ENCODE measurements around the gene ZNF132.
"Not testable (repeated sequence)": the region's sequence is repeated elsewhere in the genome, so short reads cannot be mapped to it uniquely, and the experiment has no call there.

ZNF132 gene

DNA sequence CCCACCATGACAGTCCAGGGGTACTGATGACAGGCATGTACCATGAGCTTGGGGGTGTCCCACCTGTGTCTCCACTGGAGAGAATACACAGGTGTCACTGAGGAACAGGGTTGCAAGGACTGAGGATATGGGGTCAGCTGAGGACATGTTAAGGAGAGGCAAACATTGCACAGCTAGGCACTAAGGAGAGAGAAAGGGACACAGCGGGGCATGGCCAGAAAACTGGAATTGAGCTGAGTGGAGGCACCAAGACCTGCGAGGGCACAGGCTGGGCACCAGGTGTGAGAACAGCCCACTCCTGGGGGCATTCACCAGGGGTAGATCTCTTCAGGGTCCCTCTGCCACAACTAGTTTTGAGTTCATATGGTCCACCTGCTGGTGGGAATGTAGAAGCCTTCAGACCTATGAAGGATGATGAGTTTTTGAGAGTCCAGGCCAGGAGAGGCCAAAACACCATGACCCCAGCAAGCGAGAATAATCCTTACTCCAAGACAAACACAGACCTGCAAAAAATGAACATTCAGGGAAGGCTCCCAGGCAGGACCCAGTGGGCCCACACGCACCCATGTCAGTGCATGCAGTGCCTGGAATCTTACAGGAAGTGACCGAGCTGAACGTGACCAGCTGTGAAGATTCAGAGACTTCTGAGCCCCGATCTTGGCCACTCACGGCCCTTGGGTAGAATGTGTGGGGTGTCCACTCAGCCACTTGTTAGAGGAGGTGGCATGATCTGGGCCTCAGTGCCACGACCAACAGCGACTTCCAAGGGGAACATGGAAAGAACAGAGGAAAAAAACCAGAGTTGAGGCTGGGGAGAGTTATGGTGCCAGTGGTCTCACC, 32.9 kb downstream of the ZNF132 start:
- no peak for DNase-seq

- DNase-seq: not testable (repeated sequence)
Observed at GRCh38 chr19:58403920-58404478, 36.0 kb downstream of the ZNF132 start.

DNA sequence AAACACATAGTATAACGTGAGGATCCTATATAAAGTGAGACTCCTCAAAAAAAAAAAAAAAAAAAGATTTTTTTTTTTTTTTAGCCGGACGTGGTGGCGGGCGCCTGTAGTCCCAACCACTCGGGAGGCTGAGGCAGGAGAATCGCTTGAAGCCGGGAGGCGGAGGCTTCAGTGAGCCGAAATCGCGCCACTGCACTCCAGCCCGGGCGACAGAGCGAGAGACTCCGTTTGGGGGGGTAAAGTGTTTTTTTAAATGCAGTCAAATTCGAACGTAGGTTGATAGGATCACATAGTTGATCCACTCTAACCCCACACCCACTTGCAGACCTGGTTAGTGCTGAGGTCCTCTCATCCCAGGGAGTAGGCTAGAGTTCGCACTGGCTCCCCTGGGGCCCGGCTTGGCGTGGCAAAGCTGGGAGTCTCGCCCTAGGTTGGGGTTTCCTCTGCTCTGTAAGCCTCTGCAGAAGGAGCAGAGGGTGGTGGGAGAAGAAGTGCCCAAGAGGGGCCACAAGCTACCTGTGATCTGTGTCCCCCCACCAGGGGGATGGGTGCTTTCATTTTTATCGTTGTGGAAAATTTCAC, 38.0 kb downstream of the ZNF132 start:
- DNase-seq: no peak

GRCh38 chr19:58400916-58401839, 38.8 kb downstream of the ZNF132 start:
- DNase-seq: peak; percentile 96

GRCh38 chr19:58400316-58400915, 39.5 kb downstream of the ZNF132 start:
- no peak for DNase-seq

GRCh38 chr19:58399903-58400302, 40.0 kb downstream of the ZNF132 start:
- no peak for DNase-seq

DNA sequence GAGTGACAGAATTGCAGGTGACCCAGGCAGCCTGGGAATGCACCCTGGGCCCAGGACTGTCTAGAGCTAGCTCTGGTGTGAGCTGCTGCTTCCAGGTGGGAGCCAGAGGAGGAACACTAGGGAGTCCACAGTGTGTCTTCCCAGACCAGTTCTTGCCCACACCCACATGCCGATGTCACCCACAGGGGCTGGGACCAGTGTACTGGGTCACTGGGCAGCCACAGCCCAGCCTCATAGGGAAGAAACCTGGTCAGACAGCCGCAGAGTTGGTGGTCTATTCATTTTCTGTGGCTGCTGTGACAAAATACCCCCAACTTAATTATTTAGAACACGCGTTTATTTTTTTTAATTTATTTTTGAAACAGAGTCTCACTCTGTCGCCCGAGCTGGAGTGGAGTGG, 41.4 kb downstream of the ZNF132 start:
- DNase-seq: no peak

- DNase-seq: no peak
Observed at GRCh38 chr19:58398087-58398486, 41.9 kb downstream of the ZNF132 start.

GRCh38 chr19:58397533-58398037, 42.4 kb downstream of the ZNF132 start:
- DNase-seq: no peak

GRCh38 chr19:58396691-58397532, 43.0 kb downstream of the ZNF132 start:
- DNase-seq: no peak

GRCh38 chr19:58395979-58396627, 43.9 kb downstream of the ZNF132 start:
- peak; percentile 9 for DNase-seq

DNA sequence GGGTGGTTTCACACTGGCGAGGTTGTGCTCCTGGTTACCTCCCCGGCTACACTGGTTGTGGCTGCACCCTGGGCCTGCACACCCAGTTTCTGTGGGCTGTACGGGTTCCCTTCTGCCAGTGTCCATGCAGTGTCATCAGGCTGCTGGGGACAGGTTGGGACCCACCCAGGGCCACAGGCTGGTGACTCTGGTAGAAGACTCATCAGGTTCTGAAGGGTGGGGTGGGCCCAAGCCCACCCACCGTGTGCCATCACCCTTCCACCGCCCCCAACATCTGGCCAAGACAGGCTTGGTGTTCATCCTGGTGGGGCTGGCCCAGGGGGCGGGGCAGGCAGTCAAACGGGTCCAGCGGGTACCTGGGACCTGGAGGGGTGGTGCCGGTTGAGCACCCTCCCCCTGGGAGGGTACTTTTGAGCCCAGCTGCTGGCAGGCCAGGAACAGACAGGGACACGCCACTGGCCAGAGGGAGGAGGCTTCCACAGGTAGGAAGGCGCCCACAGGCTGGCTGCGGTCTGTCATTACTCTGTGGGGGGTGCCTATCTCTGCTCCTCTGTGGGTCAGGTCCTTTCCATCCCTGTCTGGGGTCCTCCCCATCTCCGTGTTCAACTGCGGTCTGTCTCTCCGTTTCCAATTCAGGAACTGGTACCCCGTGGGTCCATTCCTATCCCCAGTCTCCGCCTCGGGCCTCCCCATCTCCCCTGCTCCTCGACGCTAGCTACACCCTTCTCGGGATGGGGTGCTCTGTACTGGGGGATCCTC, 44.6 kb downstream of the ZNF132 start, which contains the start of gene RNF225:
Gene RNF225, plus strand, starts transcription at position 437 of the 759 bp plus-strand sequence. CDS start 434 bp downstream, outside the sequence.
- DNase-seq: no peak

DNA sequence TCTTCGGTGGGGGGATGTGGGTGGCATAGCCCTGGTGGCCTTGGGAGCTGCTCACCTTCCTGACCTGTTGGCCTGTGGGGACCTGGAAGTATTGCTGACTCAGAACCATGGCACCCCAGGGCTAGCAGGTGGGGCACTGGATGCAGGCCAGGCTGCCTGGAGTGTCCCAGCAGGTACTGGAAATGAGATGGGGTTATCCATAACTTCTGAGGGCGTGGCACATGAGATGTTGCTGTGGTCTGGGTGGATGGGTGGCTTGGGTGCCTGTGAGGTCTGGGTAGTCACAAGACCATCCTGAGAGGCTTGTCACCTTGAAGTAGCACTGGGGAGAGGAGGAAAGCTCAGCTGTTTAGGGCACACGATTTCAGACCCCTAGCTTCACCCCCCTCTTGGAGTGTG, 45.1 kb downstream of the ZNF132 start:
- no peak for DNase-seq

- no peak for DNase-seq
Observed at GRCh38 chr19:58393725-58394033, 46.3 kb downstream of the ZNF132 start.

DNA sequence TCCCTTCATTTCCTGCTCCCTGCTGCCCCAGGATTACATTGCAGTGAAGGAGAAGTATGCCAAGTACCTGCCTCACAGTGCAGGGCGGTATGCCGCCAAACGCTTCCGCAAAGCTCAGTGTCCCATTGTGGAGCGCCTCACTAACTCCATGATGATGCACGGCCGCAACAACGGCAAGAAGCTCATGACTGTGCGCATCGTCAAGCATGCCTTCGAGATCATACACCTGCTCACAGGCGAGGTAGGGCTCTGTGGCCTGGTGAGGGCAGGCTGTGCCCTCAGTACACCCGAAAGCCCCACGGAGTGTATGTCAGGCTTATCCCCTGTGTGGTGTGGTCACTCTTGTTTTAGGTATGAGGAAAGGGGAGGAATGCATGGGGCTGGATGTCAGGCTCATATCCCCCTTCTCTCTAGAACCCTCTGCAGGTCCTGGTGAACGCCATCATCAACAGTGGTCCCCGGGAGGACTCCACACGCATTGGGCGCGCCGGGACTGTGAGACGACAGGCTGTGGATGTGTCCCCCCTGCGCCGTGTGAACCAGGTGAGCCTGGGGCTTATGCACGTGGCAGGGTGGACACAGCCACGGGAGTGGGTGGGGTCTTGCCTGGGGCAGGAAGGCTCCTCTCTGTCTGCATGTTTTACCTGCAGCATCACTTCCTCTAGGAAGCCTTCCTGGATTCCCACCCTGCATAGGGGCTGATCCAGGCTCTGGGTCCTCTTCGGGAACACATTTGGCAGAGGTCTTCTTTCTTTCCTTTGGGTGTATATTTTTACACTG, 46.8 kb downstream of the ZNF132 start:
- no peak for DNase-seq

GRCh38 chr19:58388175-58388526, 51.8 kb downstream of the ZNF132 start:
- DNase-seq: no peak

DNA sequence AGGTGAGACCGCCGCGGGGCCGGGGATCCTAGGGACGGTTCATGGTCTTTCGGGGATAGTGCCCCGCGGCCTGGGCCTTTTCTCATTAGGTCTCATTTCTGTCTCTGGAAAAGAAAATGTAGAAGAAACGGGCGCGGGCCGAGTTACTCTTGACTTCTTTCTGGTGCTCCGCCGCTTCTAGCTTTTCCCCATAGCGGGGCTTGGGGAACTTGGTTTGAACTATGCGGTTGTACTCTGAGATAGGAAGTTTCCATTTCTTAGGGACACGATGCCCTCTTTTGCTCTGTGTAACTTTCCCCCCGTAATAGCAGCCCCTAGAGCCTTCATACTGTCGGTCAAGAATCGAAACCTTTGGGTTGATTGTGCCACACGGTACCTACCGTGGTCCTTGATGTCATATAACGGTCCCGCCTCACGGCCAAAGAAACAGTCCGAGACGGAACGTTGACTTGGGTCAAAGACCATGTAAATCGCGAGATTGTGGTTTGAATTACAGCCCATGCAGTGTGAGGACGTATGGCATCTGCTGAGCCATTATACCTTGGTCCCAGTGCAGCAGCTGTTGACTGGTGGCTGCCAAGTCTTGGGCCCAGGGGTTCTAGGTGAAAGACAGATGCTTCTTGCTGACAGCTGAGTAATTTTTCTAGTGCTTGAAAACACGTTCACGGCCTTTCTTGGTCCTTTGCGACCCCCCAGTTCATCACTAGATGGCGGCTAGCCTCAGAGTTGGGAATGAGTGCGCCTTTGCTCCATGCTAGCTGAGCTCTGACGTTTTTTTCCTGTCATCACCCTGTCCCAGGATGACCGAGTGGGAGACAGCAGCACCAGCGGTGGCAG, 52.4 kb downstream of the ZNF132 start:
- DNase-seq: no peak

GRCh38 chr19:58386576-58387337, 53.2 kb downstream of the ZNF132 start, which contains the start of gene RPS5:
Gene RPS5, plus strand, starts transcription at chr19:58387269. Its CDS starts 869 bp downstream, at chr19:58388138.
- DNase-seq: peak; percentile 95

Measured in NCI-H526 treated with DMSO at 0.1 percent for 48 hours (cell line).